NCI-H69 (cell line): Measurements from ENCODE around the gene CAMKK1.

Experiments
- DNase-seq: peaks from one replicate; lab custom pipeline; 2025; lab: John Stamatoyannopoulos, UW

The CAMKK1 gene

GRCh38 chr17:3917391-3917931, 24.6 kb upstream of the CAMKK1 start:
- DNase-seq, result peak; percentile 57

- DNase-seq, result no peak
Measured at GRCh38 chr17:3916825-3917224, 24.0 kb upstream of the CAMKK1 start.

- no peak for DNase-seq
Measured at GRCh38 chr17:3915995-3916696, 23.3 kb upstream of the CAMKK1 start, which contains the start of gene P2RX1. TSS of gene P2RX1 (minus strand) at chr17:3916465. CDS start at chr17:3916225, 240 bp downstream.

DNA sequence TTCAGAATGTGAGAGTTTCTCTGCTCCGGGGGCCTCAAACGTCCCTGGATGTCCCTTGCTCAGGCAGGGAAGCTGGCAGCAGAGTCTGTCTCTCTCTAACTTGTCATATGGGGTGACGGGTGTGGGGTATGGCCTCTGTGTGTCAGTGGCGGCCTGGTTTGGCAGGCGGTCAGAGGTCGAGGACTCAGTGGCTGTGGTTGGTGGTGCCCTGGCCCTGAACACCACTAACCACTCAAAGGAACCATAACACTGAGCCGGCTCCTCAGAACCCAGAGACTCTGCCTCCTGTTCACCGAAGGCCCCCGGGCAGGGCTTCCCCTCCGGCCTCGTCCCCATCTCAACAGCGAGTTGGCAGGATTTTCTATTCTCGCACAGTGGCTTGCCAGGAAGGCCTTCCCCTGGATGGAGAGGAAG, 22.7 kb upstream of the CAMKK1 start:
- no peak for DNase-seq

GRCh38 chr17:3914312-3914670, 21.4 kb upstream of the CAMKK1 start:
- no peak for DNase-seq

- DNase-seq, result peak; percentile 62
Measured at GRCh38 chr17:3913531-3914311, 20.9 kb upstream of the CAMKK1 start.

- no peak for DNase-seq
Measured at GRCh38 chr17:3912827-3913226, 20.0 kb upstream of the CAMKK1 start.

DNA sequence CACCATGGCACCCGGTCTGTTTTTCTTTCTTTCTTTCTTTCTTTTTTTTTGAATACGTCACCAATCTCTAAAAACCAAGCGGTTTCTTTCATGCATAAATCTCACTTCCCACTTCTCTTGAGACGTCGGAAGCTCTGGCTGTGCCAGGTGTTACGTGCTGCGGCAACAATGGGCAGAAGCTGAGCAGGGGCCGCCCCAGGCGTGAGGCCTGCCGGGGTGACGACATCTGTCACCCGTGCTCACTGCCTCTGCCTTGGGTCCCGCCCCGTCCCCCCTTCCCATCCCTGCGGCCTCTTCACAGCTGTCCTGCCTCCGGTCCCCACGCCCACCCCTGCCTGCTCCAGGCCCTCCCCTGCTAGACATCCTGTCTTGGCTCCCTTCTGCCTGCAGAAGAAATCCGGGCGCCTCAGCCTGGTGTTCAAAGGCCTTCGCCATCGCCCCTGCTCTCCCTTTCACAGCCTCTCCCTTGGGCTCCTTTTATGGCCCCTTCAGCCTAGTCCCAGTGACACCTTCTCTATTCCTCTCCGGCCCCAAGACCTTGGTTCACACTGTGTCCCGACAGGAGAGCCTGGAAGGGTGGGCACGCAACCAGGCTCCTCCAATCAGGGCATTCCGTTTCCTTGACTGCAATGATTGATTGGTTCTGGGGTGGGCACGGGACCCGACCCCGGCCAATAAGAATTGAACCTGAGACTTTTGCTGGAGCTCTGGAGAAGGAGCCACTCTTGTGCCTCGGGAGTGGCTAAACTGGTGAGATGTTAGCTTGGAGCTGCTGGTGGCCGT, 18.6 kb upstream of the CAMKK1 start:
- DNase-seq, result peak; percentile 18

GRCh38 chr17:3910420-3911270, 17.8 kb upstream of the CAMKK1 start:
- no peak for DNase-seq

GRCh38 chr17:3909257-3909656, 16.4 kb upstream of the CAMKK1 start:
- DNase-seq, result no peak

DNA sequence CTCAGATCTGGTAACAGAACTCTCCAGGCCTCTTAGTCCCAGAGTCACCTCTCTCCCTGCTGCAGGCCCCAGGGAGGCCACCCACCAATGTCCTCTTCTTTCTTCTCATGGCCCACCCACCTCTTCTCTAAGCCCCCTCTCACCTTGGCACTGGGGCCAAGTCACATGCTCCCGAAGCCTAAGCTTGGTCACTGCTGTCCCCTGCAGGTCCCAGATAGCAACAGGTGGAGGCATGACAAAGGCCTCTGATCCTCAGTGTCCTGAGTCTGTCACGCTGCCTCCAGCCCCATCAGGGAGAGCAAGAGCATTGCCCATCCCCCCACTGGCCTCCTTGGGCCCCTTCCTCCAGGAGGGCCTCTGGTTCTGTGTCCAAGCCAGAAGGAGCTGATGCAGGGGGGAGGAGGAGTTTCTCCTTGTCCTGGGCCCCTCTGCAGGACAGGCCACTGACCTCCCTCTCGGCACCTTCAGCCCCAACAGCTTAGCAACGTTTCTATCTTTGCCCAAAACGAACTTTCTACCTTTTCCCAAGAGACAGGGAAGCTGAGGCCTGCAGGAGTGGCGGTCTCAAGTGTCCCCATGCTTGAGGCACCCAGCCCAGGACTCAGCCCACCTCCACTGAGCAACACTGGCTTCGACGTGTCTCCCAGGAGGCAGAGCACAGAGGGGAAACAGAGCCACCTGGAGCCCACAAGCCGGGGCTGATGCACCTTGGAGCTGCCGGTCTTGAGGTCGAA, 14.8 kb upstream of the CAMKK1 start:
- no peak for DNase-seq

DNA sequence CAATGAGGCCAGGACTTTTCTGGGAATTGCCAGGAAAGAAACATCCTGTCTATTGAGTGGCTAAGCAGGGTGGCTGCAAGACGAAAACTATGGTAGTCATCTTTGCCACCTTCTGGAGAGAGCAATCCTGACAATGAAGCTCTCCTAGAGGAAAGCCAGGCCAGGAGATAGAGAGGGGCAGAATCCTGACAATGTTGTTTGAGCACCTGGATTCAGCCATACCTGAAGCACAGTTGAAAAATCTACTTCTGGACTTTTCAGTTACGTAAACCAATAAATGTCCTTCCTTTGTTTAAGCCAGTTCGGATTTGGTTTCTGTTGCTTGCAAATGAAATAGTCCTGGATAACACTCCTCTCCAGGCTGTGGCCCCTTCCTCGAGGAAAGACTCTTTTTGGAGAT, 14.0 kb upstream of the CAMKK1 start:
- no peak for DNase-seq

DNA sequence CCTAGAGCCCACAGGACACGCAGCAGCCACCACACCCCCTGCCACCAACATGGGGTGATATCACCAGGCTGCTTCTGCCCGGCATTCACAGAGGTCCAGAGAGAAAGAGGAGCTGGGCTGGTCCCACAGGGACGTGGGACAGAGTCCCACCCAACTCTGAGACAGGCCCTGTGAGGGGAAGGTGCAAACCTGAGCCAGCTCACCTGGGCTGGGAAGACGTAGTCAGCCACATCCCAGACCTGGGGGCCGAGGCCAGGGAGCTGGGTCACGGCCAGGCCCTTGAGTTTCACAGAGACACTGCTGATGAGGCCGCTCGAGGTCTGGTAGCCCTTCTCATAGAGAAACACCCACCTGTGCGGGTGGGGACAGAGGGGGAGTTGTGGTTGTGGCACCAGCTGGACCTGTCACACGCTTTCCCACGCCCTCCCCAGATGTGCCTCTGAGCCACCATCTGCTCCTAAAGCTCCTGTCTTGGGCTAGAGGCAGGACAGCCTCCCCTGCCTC, 12.2 kb upstream of the CAMKK1 start:
- DNase-seq, result peak; percentile 16

- no peak for DNase-seq
Measured at GRCh38 chr17:3904501-3904900, 11.6 kb upstream of the CAMKK1 start.

DNA sequence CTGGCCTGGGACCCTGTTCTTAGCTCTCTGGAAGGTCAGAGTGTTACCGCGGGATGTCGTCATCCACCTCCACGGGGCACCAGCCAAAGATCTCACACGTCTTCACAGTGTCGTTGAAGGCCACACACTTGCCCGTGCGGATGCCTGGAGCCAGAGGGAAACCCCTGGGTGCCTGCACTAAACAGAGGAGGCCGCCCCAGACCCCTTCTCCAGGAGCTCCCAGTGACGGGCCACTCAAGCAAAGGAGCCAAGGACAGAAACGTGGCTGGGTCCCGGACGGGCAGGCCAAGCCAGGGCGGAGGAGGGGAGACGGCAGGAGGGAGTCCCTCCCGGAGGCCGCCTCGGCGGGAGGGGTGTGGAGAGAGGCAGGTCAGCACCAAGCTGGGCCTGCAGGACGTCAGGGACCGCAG, 11.0 kb upstream of the CAMKK1 start:
- DNase-seq, result no peak

- DNase-seq, result no peak
Measured at GRCh38 chr17:3903051-3903825, 10.4 kb upstream of the CAMKK1 start.

DNA sequence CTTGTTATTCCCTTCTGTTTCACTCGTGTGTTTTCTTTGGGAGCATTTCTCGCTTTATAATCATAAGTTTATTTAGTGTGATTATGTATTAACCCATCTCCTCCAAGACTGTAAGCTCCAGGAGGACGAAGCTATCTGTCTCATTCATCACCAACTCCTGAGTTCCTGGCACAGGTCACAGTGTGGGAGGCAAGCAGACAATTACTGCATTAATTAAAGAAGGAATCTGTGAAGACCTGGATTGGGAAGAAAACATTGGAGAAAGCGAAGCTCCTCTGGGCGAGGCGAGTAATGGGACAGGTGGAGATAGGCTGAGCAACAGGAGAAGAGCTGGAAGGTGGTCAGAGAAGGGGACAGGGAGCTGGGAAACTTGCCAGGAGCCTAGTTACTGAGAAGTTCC, 7.8 kb upstream of the CAMKK1 start:
- no peak for DNase-seq

DNA sequence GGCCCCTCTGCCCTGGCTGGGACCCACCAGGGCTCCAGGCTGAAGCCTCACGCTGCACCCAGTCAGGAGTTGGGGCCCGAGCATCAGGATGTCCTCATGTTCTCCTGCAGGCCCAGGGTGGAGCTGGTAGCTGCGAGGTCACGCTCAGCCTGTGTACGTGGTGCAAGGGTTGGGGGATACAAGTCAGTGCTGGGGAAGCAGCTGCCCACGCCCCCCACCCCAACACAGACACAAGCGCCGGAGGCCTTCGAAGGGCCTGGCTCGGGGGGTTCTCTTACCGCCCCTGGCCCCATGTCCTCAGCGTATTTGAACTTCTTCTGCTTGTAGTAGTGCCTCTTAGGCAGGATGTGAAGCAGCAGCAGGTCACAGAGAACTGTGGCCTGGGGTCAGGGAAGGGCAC, 4.9 kb upstream of the CAMKK1 start:
- DNase-seq, result no peak

DNA sequence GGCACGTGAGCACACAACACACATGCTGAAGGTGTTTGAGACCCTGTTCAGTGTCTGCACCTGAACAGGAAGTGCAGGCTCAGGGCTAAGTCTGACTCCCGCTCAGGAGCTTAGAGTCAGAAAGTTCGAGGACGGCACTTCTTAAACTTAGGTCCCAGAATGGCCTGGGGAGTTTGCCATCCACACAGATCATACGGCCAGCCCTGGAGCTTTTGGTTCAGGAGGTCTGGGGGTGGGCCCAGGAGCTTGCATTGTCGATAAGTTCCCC, 4.0 kb upstream of the CAMKK1 start:
- DNase-seq, result no peak
